HEK293 (cell line): ENCODE data around the gene SETD5.

Source experiments
- CTCF ChIA-PET: fragments of 350-600 bp; formaldehyde crosslinking; extraction: SDS; loops from one replicate; lab custom pipeline; 2021; ENCODE audit warnings: antibody characterized with exemption; lab: Yijun Ruan, JAX
- POLR2A ChIA-PET: fragments of 300-600 bp; formaldehyde crosslinking; extraction: SDS; loops from one replicate; lab custom pipeline; 2020; ENCODE audit warnings: antibody characterized with exemption, inconsistent platforms; lab: Yijun Ruan, JAX
- H3K27ac ChIP-seq: fragments of 200-500 bp; sonication (Bioruptor generic); 2 replicates; pipeline ENCODE4 v1.5.1; 2014; ENCODE audit warnings: low read depth, low read length, control low read depth, inconsistent platforms; ENCODE audit errors: extremely low read depth
- H3K36me3 ChIP-seq, 2 experiments: fragments of 200-500 bp in 1 of 2; sonication (Bioruptor generic) in 1 of 2; 1 replicate in 1 of 2; 2 replicates in 1 of 2; pipeline ENCODE4 v1.5.1; 2014 to 2017; ENCODE audit warnings: inconsistent platforms in 2 of 2, low read length in 2 of 2; ENCODE audit not compliant: control insufficient read depth in 2 of 2, insufficient read depth in 1 of 2
- H3K4me1 ChIP-seq: fragments of 200-500 bp; sonication (Bioruptor generic); 2 replicates; pipeline ENCODE4 v1.5.1; 2014; ENCODE audit warnings: mild to moderate bottlenecking, low read length, inconsistent platforms; ENCODE audit not compliant: control insufficient read depth, insufficient read depth
- H3K4me3 ChIP-seq: 2 replicates; pipeline ENCODE4 v1.5.1; 2011; ENCODE audit warnings: low read depth, mild to moderate bottlenecking, control low read depth, low read length, moderate library complexity
- H3K9me3 ChIP-seq: fragments of 200-500 bp; sonication (Bioruptor generic); 2 replicates; pipeline ENCODE4 v1.5.1; 2014; ENCODE audit warnings: low read depth, low read length, inconsistent platforms; ENCODE audit not compliant: control insufficient read depth, insufficient read depth
- PATZ1 ChIP-seq: fragments of 450-650 bp; formaldehyde crosslinking; IDR thresholded peaks from 2 replicates; pipeline ENCODE4 v1.5.1; 2016; ENCODE audit warnings: missing biosample characterization, missing genetic modification characterization
- REST ChIP-seq: fragments of 450-650 bp; formaldehyde crosslinking; IDR thresholded peaks from 2 replicates; pipeline ENCODE4 v1.5.1; 2016; ENCODE audit warnings: missing biosample characterization, missing genetic modification characterization
- ZBTB17 ChIP-seq: fragments of 450-650 bp; formaldehyde crosslinking; IDR thresholded peaks from 2 replicates; pipeline ENCODE4 v1.5.1; 2016; ENCODE audit warnings: missing biosample characterization, missing genetic modification characterization
- ZBTB8A ChIP-seq: fragments of 450-650 bp; formaldehyde crosslinking; IDR thresholded peaks from 2 replicates; pipeline ENCODE4 v1.5.1; 2016; ENCODE audit warnings: missing biosample characterization, missing genetic modification characterization
- ZNF10 ChIP-seq: fragments of 450-650 bp; formaldehyde crosslinking; IDR thresholded peaks from 2 replicates; pipeline ENCODE4 v1.5.1; 2017; ENCODE audit warnings: missing biosample characterization, missing genetic modification characterization
- ZNF394 ChIP-seq: fragments of 450-650 bp; formaldehyde crosslinking; IDR thresholded peaks from 2 replicates; pipeline ENCODE4 v1.5.1; 2016; ENCODE audit warnings: missing biosample characterization, missing genetic modification characterization, mild to moderate bottlenecking, moderate library complexity, borderline replicate concordance
- ZNF433 ChIP-seq: fragments of 450-650 bp; formaldehyde crosslinking; IDR thresholded peaks from 2 replicates; pipeline ENCODE4 v1.5.1; 2016; ENCODE audit warnings: missing biosample characterization, missing genetic modification characterization, low read depth
- ZNF518A ChIP-seq: fragments of 450-650 bp; formaldehyde crosslinking; conservative IDR thresholded peaks from 2 replicates; pipeline ENCODE4 v1.5.1; 2016; ENCODE audit warnings: low read depth, missing biosample characterization, missing genetic modification characterization
- ZNF561 ChIP-seq: fragments of 450-650 bp; IDR thresholded peaks from 2 replicates; pipeline ENCODE4 v1.5.1; 2018; ENCODE audit warnings: missing biosample characterization, missing genetic modification characterization, borderline replicate concordance
- ZNF664 ChIP-seq: fragments of 450-650 bp; formaldehyde crosslinking; IDR thresholded peaks from 2 replicates; pipeline ENCODE4 v1.5.1; 2016; ENCODE audit warnings: missing biosample characterization, missing genetic modification characterization
- ZNF791 ChIP-seq: fragments of 450-650 bp; formaldehyde crosslinking; IDR thresholded peaks from 2 replicates; pipeline ENCODE4 v1.5.1; 2016; ENCODE audit warnings: missing biosample characterization, missing genetic modification characterization
- ZSCAN30 ChIP-seq: fragments of 450-650 bp; IDR thresholded peaks from 2 replicates; pipeline ENCODE4 v1.5.1; 2018; ENCODE audit warnings: missing biosample characterization, mild to moderate bottlenecking, missing genetic modification characterization, moderate library complexity
- ZXDB ChIP-seq: fragments of 450-650 bp; formaldehyde crosslinking; IDR thresholded peaks from 2 replicates; pipeline ENCODE4 v1.5.1; 2016; ENCODE audit warnings: missing biosample characterization, missing genetic modification characterization
- TF ChIP-seq, protein P1 (sequence below): fragments of 450-650 bp; formaldehyde crosslinking; IDR thresholded peaks from 2 replicates; pipeline ENCODE4 v1.5.1; 2017; ENCODE audit warnings: missing biosample characterization, missing genetic modification characterization
- TF ChIP-seq, protein P2 (sequence below): fragments of 450-650 bp; formaldehyde crosslinking; IDR thresholded peaks from 2 replicates; pipeline ENCODE4 v1.5.1; 2016; ENCODE audit warnings: missing biosample characterization, missing genetic modification characterization
- TF ChIP-seq, protein P3 (sequence below): fragments of 450-650 bp; formaldehyde crosslinking; IDR thresholded peaks from 2 replicates; pipeline ENCODE4 v1.5.1; 2016; ENCODE audit warnings: missing biosample characterization, missing genetic modification characterization

SETD5 gene

GRCh38 chr3:9399337-9399703, 1.9 kb downstream of the SETD5 start:
- H3K4me1 ChIP-seq: peaks cover 45% of the 10 kb centered on the region
- ChIA-PET CTCF (interaction anchor here (0.7 to 2.2 kb wide), 6 partner anchors 20 to 121 kb away, joined by 3 to 15 read pairs (median 4); no protein-coding TSS in a partner anchor), POLR2A (interaction anchor here (0.6 to 5.1 kb wide), 6 partner anchors 18 to 442 kb away, joined by 3 to 70 read pairs (median 4); partner anchors contain the start of gene THUMPD3)
- H3K4me3 ChIP-seq: peak overlapping the region; percentile 98
- peak overlapping the region; percentile 99 for H3K27ac ChIP-seq
- H3K36me3 ChIP-seq: peaks cover 0 to 14% of the 10 kb centered on the region in 2 experiments; a peak in 1 of 3 replicates
- TF ChIP-seq ZNF10 (tag by site-specific recombination): no peak
- TF ChIP-seq, protein P1, sequence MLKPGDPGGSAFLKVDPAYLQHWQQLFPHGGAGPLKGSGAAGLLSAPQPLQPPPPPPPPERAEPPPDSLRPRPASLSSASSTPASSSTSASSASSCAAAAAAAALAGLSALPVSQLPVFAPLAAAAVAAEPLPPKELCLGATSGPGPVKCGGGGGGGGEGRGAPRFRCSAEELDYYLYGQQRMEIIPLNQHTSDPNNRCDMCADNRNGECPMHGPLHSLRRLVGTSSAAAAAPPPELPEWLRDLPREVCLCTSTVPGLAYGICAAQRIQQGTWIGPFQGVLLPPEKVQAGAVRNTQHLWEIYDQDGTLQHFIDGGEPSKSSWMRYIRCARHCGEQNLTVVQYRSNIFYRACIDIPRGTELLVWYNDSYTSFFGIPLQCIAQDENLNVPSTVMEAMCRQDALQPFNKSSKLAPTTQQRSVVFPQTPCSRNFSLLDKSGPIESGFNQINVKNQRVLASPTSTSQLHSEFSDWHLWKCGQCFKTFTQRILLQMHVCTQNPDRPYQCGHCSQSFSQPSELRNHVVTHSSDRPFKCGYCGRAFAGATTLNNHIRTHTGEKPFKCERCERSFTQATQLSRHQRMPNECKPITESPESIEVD (tag by site-specific recombination): peak; percentile 76
- no peak for TF ChIP-seq ZNF433
- peak; percentile 87 for TF ChIP-seq ZNF664 (tag by site-specific recombination)
- no peaks in the 10 kb centered on the region for H3K9me3 ChIP-seq

GRCh38 chr3:9399746-9400145, 2.3 kb downstream of the SETD5 start:
- Histone ChIP-seq H3K9me3 (no peaks in the 10 kb centered on the region), H3K4me1 (peaks cover 46% of the 10 kb centered on the region), H3K4me3 (peak overlapping the region; percentile 98), H3K36me3 (peaks cover 0 to 9% of the 10 kb centered on the region in 2 experiments; a peak in 1 of 3 replicates), H3K27ac (peak overlapping the region; percentile 99)
- ChIA-PET CTCF (interaction anchor here (0.7 to 2.2 kb wide), 6 partner anchors 19 to 104 kb away, joined by 3 to 15 read pairs (median 4); no protein-coding TSS in a partner anchor), POLR2A (interaction anchor here (0.6 to 5.1 kb wide), 8 partner anchors 17 to 443 kb away, joined by 3 to 70 read pairs (median 3); partner anchors contain the start of gene THUMPD3)
- TF ChIP-seq ZNF561 (tag by site-specific recombination) (0 out of 2 replicates have a peak, but pooled peaks have one; percentile 25), REST (tag by site-specific recombination) (0 out of 2 replicates have a peak, but pooled peaks have one; percentile 34), ZXDB (tag by site-specific recombination) (peak; percentile 69; the same call in 1 of the 2 replicates), ZNF394 (tag by site-specific recombination) (peak; percentile 17; the same call in 1 of the 2 replicates), ZNF518A (0 out of 2 replicates have a peak, but pooled peaks have one; percentile 23), ZNF791 (tag by site-specific recombination) (no peak), PATZ1 (tag by site-specific recombination) (peak; percentile 52), ZSCAN30 (tag by site-specific recombination) (peak; percentile 99), ZBTB17 (tag by site-specific recombination) (peak; percentile 93), ZBTB8A (peak; percentile 19; the same call in 1 of the 2 replicates)
- TF ChIP-seq, protein P2, sequence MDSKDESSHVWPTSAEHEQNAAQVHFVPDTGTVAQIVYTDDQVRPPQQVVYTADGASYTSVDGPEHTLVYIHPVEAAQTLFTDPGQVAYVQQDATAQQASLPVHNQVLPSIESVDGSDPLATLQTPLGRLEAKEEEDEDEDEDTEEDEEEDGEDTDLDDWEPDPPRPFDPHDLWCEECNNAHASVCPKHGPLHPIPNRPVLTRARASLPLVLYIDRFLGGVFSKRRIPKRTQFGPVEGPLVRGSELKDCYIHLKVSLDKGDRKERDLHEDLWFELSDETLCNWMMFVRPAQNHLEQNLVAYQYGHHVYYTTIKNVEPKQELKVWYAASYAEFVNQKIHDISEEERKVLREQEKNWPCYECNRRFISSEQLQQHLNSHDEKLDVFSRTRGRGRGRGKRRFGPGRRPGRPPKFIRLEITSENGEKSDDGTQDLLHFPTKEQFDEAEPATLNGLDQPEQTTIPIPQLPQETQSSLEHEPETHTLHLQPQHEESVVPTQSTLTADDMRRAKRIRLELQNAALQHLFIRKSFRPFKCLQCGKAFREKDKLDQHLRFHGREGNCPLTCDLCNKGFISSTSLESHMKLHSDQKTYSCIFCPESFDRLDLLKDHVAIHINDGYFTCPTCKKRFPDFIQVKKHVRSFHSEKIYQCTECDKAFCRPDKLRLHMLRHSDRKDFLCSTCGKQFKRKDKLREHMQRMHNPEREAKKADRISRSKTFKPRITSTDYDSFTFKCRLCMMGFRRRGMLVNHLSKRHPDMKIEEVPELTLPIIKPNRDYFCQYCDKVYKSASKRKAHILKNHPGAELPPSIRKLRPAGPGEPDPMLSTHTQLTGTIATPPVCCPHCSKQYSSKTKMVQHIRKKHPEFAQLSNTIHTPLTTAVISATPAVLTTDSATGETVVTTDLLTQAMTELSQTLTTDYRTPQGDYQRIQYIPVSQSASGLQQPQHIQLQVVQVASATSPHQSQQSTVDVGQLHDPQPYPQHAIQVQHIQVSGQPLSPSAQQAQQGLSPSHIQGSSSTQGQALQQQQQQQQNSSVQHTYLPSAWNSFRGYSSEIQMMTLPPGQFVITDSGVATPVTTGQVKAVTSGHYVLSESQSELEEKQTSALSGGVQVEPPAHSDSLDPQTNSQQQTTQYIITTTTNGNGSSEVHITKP: peak; percentile 80
- TF ChIP-seq, protein P3, sequence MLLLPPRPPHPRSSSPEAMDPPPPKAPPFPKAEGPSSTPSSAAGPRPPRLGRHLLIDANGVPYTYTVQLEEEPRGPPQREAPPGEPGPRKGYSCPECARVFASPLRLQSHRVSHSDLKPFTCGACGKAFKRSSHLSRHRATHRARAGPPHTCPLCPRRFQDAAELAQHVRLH (tag by site-specific recombination): 0 out of 2 replicates have a peak, but pooled peaks have one; percentile 66
